NT2/D1 (cell line): ENCODE measurements around the gene GDF15.

Experiments used
- SUZ12 ChIP-seq: IDR thresholded peaks from 2 replicates; pipeline ENCODE4 v1.6.1; 2011; ENCODE audit not compliant: insufficient read length, insufficient read depth; ENCODE audit errors: extremely low read depth
- ZNF274 ChIP-seq: IDR thresholded peaks from 2 replicates; pipeline ENCODE4 v1.6.1; 2011; ENCODE audit warnings: mild to moderate bottlenecking, low read depth, low read length

DNA sequence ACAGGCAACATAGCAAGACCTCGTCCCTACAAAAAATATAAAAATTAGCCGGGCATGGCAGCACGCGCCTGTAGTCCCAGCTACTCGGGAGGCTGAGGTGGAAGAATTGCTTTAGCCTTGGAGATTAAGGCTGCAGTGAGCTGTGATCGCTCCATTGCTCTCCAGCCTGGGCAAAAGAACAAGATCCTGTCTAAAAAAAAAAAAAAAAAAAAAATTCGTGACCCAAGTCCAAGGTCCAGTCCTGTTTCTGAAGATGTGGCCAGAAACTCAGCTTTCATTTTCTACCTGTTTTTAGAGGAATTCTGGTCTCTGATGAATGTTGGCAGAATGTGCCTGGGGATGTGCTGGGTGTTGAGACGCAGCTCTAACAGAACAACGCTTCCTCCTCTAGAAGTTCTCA, 47.4 kb upstream of the GDF15 start:
- no peak for TF ChIP-seq ZNF274
- TF ChIP-seq SUZ12 = no peak
